Stimulated activated effector memory CD8-positive, alpha-beta T cell treated with anti-CD3 and anti-CD28 coated beads, Interleukin-12 subunit alpha, Interleukin-12 subunit beta, amount 100 ng/mL, for 72 hours (primary cell): Measurements from ENCODE around the gene MFSD2B.

Experiments used
- ATAC-seq: fragments of 150-1000 bp; cut with Tn5 transposase; 2 replicates; pipeline ENCODE4 v1.10.0; 2021
- DNase-seq, 2 donors: peaks; one replicate each; pipeline ENCODE4 v3.0.0; 2021 to 2022; ENCODE audit warnings: low spot score in 2 of 2
- H3K27ac Mint-ChIP-seq: one replicate; pipeline ENCODE4 v1.8.0; 2022; ENCODE audit warnings: mild to moderate bottlenecking, mixed read lengths
- H3K36me3 Mint-ChIP-seq: one replicate; pipeline ENCODE4 v1.8.0; 2022; ENCODE audit warnings: mild to moderate bottlenecking, mixed read lengths
- H3K4me1 Mint-ChIP-seq: one replicate; pipeline ENCODE4 v1.8.0; 2022; ENCODE audit warnings: mixed read lengths
- H3K4me3 Mint-ChIP-seq: one replicate; pipeline ENCODE4 v1.8.0; 2022; ENCODE audit warnings: mild to moderate bottlenecking, mixed read lengths
- H3K9me3 Mint-ChIP-seq: one replicate; pipeline ENCODE4 v1.8.0; 2022; ENCODE audit warnings: mixed read lengths

Gene MFSD2B

GRCh38 chr2:24058564-24059271, 48.8 kb downstream of the MFSD2B start:
- DNase-seq (no peak), ATAC-seq (peak; percentile 16)
- H3K9me3 Mint-ChIP-seq: no peaks in the 10 kb centered on the region
- H3K4me1 Mint-ChIP-seq: peaks cover 4% of the 10 kb centered on the region
- no peaks in the 10 kb centered on the region for H3K36me3 Mint-ChIP-seq
- peak overlapping the region; percentile 69 for H3K27ac Mint-ChIP-seq
- H3K4me3 Mint-ChIP-seq: no peak overlapping the region

GRCh38 chr2:24065341-24065740, 55.5 kb downstream of the MFSD2B start:
- ATAC-seq (peak; percentile 70), DNase-seq (no peak)
- peaks cover 41% of the 10 kb centered on the region for H3K36me3 Mint-ChIP-seq
- H3K27ac Mint-ChIP-seq: peak overlapping the region; percentile 54
- peaks cover 13% of the 10 kb centered on the region for H3K4me1 Mint-ChIP-seq
- no peaks in the 10 kb centered on the region for H3K9me3 Mint-ChIP-seq
- H3K4me3 Mint-ChIP-seq: no peak overlapping the region

DNA sequence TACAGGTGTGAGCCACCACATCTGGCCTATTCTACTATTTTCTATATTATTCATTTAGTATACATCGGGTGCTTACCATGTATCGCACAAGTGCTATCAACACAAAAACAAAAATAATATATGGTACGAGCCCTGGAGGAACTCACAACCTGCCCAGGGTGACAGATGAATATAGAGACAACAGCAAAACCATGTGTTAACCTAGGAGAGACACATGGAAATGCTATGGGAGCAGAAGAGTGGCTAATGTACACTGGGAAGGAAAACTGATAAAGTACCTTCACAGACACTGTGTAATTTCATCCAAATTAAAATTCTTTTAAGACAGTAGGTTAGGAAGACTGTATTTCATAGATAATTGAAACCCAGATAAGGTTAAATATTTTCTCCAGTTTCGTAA, 62.4 kb downstream of the MFSD2B start:
- ATAC-seq: no peak
- Mint-ChIP-seq H3K27ac (peak overlapping the region; percentile 37), H3K36me3 (peaks cover 89% of the 10 kb centered on the region), H3K4me1 (peaks cover 30% of the 10 kb centered on the region), H3K4me3 (no peak overlapping the region), H3K9me3 (no peaks in the 10 kb centered on the region)
- DNase-seq: no peak

DNA sequence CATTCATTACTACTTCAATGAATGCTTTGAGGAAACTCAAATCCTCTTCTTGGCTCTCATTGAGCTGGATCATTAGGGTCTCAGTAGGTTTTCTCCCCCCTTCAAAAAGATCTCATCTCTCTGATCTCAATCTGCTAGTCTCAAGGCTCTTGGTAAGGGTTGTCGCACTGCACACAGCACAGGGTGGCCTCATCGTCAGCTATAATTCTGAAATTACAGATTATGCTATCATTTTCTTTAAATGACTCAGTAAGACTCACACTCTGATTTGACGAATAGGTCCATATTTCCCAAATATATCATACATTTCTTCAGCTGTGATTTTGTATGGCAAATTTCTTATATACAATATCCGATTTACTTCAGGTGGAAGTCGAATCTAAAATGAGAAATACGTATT, 63.9 kb downstream of the MFSD2B start:
- Mint-ChIP-seq H3K36me3 (peaks cover 73% of the 10 kb centered on the region), H3K4me1 (peaks cover 37% of the 10 kb centered on the region), H3K4me3 (peak overlapping the region; percentile 10), H3K27ac (no peak overlapping the region), H3K9me3 (no peaks in the 10 kb centered on the region)
- ATAC-seq (no peak), DNase-seq (no peak)

DNA sequence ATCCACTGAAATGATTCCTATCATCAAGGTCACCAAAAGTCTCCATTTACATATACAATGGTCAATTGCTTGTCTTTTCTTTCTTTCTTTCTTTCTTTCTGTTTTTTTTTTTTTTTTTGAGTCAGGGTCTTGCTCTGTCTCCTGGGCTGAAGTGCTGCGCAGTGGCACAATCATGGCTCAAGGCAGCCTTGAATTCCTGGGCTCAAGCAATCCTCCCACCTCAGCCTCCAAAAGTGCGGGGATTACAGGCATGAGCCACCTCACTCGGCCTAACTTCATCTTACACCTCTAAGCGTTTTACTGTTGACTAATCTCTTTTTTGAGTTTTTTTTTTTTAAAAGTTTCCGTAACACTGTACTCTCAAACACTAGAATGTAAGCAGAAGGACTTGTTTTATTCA, 65.4 kb downstream of the MFSD2B start:
- DNase-seq (no peak), ATAC-seq (no peak)
- Mint-ChIP-seq H3K4me3 (peak overlapping the region; percentile 92), H3K4me1 (peaks cover 37% of the 10 kb centered on the region), H3K27ac (peak overlapping the region; percentile 96), H3K9me3 (no peaks in the 10 kb centered on the region), H3K36me3 (peaks cover 64% of the 10 kb centered on the region)
